Fibroblast of lung (primary cell): Measurements from ENCODE around the gene EXOC6B.

ENCODE experiments used
- CTCF ChIP-seq, 2 donors: IDR thresholded peaks in 1 of 2; conservative IDR thresholded peaks in 1 of 2; 1 replicate in 1 of 2; 2 replicates in 1 of 2; pipeline ENCODE4 v1.5.1; 2011 to 2012; ENCODE audit warnings: low read length in 2 of 2, control low read depth in 1 of 2, inconsistent platforms in 1 of 2, low read depth in 1 of 2, mild to moderate bottlenecking in 1 of 2
- EZH2 ChIP-seq: IDR thresholded peaks from 2 replicates; pipeline ENCODE4 v1.5.1; 2012; ENCODE audit warnings: low read length, control low read depth, mild to moderate bottlenecking; ENCODE audit errors: missing control alignments

DNA sequence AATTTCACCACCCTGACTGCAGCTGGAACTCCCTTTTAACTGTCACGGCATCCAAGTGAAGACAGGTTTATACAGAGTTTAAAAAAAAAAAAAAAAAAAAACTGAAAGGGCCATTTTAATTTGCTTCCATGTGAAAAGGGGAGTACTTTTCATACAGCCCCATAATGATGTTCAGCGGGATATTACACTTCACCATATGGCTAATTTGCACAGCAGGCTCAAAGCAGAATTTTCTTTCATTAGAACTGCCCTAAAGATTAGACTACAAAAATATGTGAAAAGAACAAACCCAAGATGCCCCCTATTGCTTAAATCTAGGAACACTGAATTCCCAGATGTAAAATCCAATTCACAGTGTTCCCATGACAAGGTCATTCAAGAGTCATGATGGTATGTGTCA lies 301.8 kb downstream of the EXOC6B start:
- no peak for TF ChIP-seq CTCF (conservative IDR thresholded peaks at IDR 0.05 in 1 of 2, IDR thresholded peaks at IDR 0.05 in 1 of 2; ENCODE audit: low read depth in 1 of 2, low read length in 2 of 2)
- TF ChIP-seq EZH2, result no peak
